CD14-positive monocyte (primary cell): ENCODE results near the gene NRF1. TPM values are rescaled to one million over a fixed set of nuclear protein-coding genes. Genes with fewer than 3 reads are reported as not detected.

Experiments
- DNase-seq, 3 donors: peaks; one replicate each; pipeline ENCODE4 v3.0.0-alpha.2; 2011 to 2022
- H2AFZ ChIP-seq: 2 replicates; pipeline ENCODE4 v1.6.0; 2012; ENCODE audit warnings: mild to moderate bottlenecking, low read depth, low read length, inconsistent platforms; ENCODE audit not compliant: insufficient read depth, poor library complexity, severe bottlenecking
- H3K27ac ChIP-seq, 2 donors: 1 replicate in 1 of 2; 2 replicates in 1 of 2; pipeline ENCODE4 v1.5.1; 2012 to 2013; ENCODE audit warnings: low read length in 2 of 2, control low read depth in 1 of 2, inconsistent platforms in 1 of 2, low read depth in 1 of 2, mild to moderate bottlenecking in 1 of 2
- H3K27me3 ChIP-seq, 2 donors: one replicate each; pipeline versions ENCODE4 v1.6.0 to v1.6.1; 2011 to 2013; ENCODE audit warnings: low read length in 2 of 2; ENCODE audit not compliant: control insufficient read depth in 2 of 2, insufficient read depth in 2 of 2
- H3K36me3 ChIP-seq, 2 donors: replicated peaks in 1 of 2; 1 replicate in 1 of 2; 2 replicates in 1 of 2; pipeline versions ENCODE4 v1.5.1 to v1.6.1; 2012 to 2013; ENCODE audit warnings: low read length in 2 of 2, control low read depth in 1 of 2, inconsistent platforms in 1 of 2, mild to moderate bottlenecking in 1 of 2; ENCODE audit not compliant: insufficient read depth in 2 of 2, control insufficient read depth in 1 of 2
- H3K4me1 ChIP-seq, 2 donors: 1 replicate in 1 of 2; 2 replicates in 1 of 2; pipeline versions ENCODE4 v1.5.1 to v1.6.1; 2012 to 2013; ENCODE audit warnings: low read length in 2 of 2, control low read depth in 1 of 2, inconsistent platforms in 1 of 2, mild to moderate bottlenecking in 1 of 2, moderate library complexity in 1 of 2; ENCODE audit not compliant: insufficient read depth in 2 of 2, control insufficient read depth in 1 of 2
- H3K4me2 ChIP-seq: replicated peaks from 2 replicates; pipeline ENCODE3; 2012; ENCODE audit warnings: low read length, moderate library complexity, mild to moderate bottlenecking; ENCODE audit not compliant: poor library complexity, severe bottlenecking; ENCODE audit errors: extremely low read depth
- H3K4me3 ChIP-seq, 3 experiments: fragments of 200-600 bp in 1 of 3; sonication (generic) in 1 of 3; replicated peaks in 1 of 3; 1 replicate in 2 of 3; 2 replicates in 1 of 3; pipeline ENCODE4 v1.5.1; 2011 to 2013; ENCODE audit warnings: low read length in 3 of 3, mild to moderate bottlenecking in 3 of 3, control low read depth in 2 of 3, low read depth in 2 of 3, inconsistent platforms in 1 of 3, moderate library complexity in 1 of 3
- H3K79me2 ChIP-seq: 2 replicates; pipeline ENCODE4 v1.6.0; 2012; ENCODE audit warnings: mild to moderate bottlenecking, control low read depth, inconsistent platforms, low read length, moderate library complexity; ENCODE audit not compliant: insufficient read depth
- H3K9ac ChIP-seq: 2 replicates; pipeline ENCODE4 v1.6.0; 2017; ENCODE audit warnings: low read length, mild to moderate bottlenecking; ENCODE audit not compliant: insufficient read depth, poor library complexity, severe bottlenecking
- H3K9me3 ChIP-seq, 2 donors: replicated peaks in 1 of 2; 1 replicate in 1 of 2; 2 replicates in 1 of 2; pipeline versions ENCODE4 v1.5.1 to v1.6.1; 2012 to 2013; ENCODE audit warnings: low read length in 2 of 2, control low read depth in 1 of 2; ENCODE audit not compliant: control insufficient read depth in 1 of 2, insufficient read depth in 1 of 2
- H4K20me1 ChIP-seq: 2 replicates; pipeline ENCODE4 v1.6.0; 2012; ENCODE audit warnings: mild to moderate bottlenecking, low read length, control low read depth, moderate library complexity; ENCODE audit not compliant: insufficient read depth
- H3K27ac Mint-ChIP-seq, 7 donors: one replicate each; pipeline ENCODE4 v1.8.0; 2020; ENCODE audit warnings: mild to moderate bottlenecking in 7 of 7, mixed read lengths in 7 of 7, moderate library complexity in 6 of 7, inconsistent platforms in 2 of 7
- H3K27me3 Mint-ChIP-seq, 3 donors: one replicate each; pipeline ENCODE4 v1.8.0; 2021 to 2022; ENCODE audit warnings: low read depth in 3 of 3, mild to moderate bottlenecking in 3 of 3, mixed read lengths in 3 of 3, moderate library complexity in 3 of 3, inconsistent platforms in 1 of 3
- H3K36me3 Mint-ChIP-seq, 2 donors: one replicate each; pipeline ENCODE4 v1.8.0; 2020; ENCODE audit warnings: mixed read lengths in 2 of 2, inconsistent platforms in 1 of 2, mild to moderate bottlenecking in 1 of 2
- H3K4me1 Mint-ChIP-seq: one replicate; pipeline ENCODE4 v1.8.0; 2020; ENCODE audit warnings: mild to moderate bottlenecking, mixed read lengths
- H3K4me3 Mint-ChIP-seq, 2 donors: one replicate each; pipeline ENCODE4 v1.8.0; 2020; ENCODE audit warnings: mild to moderate bottlenecking in 2 of 2, mixed read lengths in 2 of 2, moderate library complexity in 1 of 2
- H3K9me3 Mint-ChIP-seq, 7 donors: one replicate each; pipeline ENCODE4 v1.8.0; 2020 to 2022; ENCODE audit warnings: mixed read lengths in 7 of 7, mild to moderate bottlenecking in 6 of 7, moderate library complexity in 6 of 7, inconsistent platforms in 2 of 7
- CTCF ChIP-seq: fragments of 200-600 bp; IDR thresholded peaks from one replicate; pipeline ENCODE4 v1.8.0; 2022; ENCODE audit warnings: antibody characterized with exemption, mild to moderate bottlenecking
- WGBS: methylation state at CpG from one replicate; pipeline ENCODE4 v1.1.5; 2013; ENCODE audit warnings: missing lambda C conversion rate; ENCODE audit not compliant: insufficient coverage; 5-methylcytosine and 5-hydroxymethylcytosine counted together
- intact Hi-C, 2 donors: fragments of 100-400 bp; cut with micrococcal nuclease; formaldehyde crosslinking; loops; one replicate each; pipeline versions ENCODE4 v1.15.0 to v1.15.1; 2023
- polyA plus RNA-seq, 3 donors: library from polyadenylated mRNA; depleted of rRNA in 1 of 3; unstranded in 2 of 3; stranded (reverse) in 1 of 3; fragments of 300-500 nt in 2 of 3; fragments of >200 nt in 1 of 3; fragmentation: Illumina TruSeq in 2 of 3; gene quantifications; 1 replicate in 2 of 3; 2 replicates in 1 of 3; pipeline ENCODE4 v1.2.3, GENCODE V29; 2012 to 2021

Gene NRF1
- polyA plus RNA-seq, 3 donors: 5.1 to 14.0 (median 7.7) TPM

GRCh38 chr7:129803546-129804081, 192.1 kb downstream of the NRF1 start:
- Histone ChIP-seq H3K79me2 (no peaks in the 10 kb centered on the region), H3K36me3 (no peaks in the 10 kb centered on the region), H3K4me1 (no peaks in the 10 kb centered on the region), H3K27ac (no peak overlapping the region), H4K20me1 (no peaks in the 10 kb centered on the region), H3K4me3 (no peak overlapping the region), H3K9ac (no peak overlapping the region), H3K9me3 (no peaks in the 10 kb centered on the region), H2AFZ (no peak overlapping the region), H3K27me3 (no peaks in the 10 kb centered on the region), H3K4me2 (no peak overlapping the region)
- DNase-seq: no peak
- H3K27ac Mint-ChIP-seq: no peak overlapping the region
- no peaks in the 10 kb centered on the region for H3K36me3 Mint-ChIP-seq
- H3K9me3 Mint-ChIP-seq: peaks cover 0 to 2% (median 0%) of the 10 kb centered on the region in 7 donors
- no peaks in the 10 kb centered on the region for H3K4me1 Mint-ChIP-seq
- intact Hi-C loops: no loop called here
- no peak for TF ChIP-seq CTCF
- 90% methylated on average over 10 of the region's 17 CpGs for WGBS
- peaks cover 2 to 14% (median 7%) of the 10 kb centered on the region in 3 donors for H3K27me3 Mint-ChIP-seq
- H3K4me3 Mint-ChIP-seq: no peak overlapping the region

- intact Hi-C loops: no loop called here
- Mint-ChIP-seq H3K27ac (no peak overlapping the region), H3K4me1 (no peaks in the 10 kb centered on the region), H3K36me3 (no peaks in the 10 kb centered on the region), H3K27me3 (peaks cover 2 to 14% (median 3%) of the 10 kb centered on the region in 3 donors), H3K9me3 (peaks cover 0 to 2% (median 0%) of the 10 kb centered on the region in 7 donors), H3K4me3 (no peak overlapping the region)
- no peak overlapping the region for H2AFZ ChIP-seq
- TF ChIP-seq CTCF: no peak
- H3K9ac ChIP-seq: no peak overlapping the region
- no peak overlapping the region for H3K4me2 ChIP-seq
- H3K9me3 ChIP-seq: no peaks in the 10 kb centered on the region
- H3K27me3 ChIP-seq: no peaks in the 10 kb centered on the region
- WGBS: 94% methylated on average over 15 of the region's 22 CpGs
- no peaks in the 10 kb centered on the region for H4K20me1 ChIP-seq
- H3K4me3 ChIP-seq: no peak overlapping the region
- H3K36me3 ChIP-seq: no peaks in the 10 kb centered on the region
- H3K79me2 ChIP-seq: no peaks in the 10 kb centered on the region
- H3K4me1 ChIP-seq: no peaks in the 10 kb centered on the region
- no peak for DNase-seq
- H3K27ac ChIP-seq: no peak overlapping the region
These were observed 192.8 kb downstream of the NRF1 start for GRCh38 chr7:129804111-129804889.
